Stimulated activated effector memory CD8-positive, alpha-beta T cell treated with anti-CD3 and anti-CD28 coated beads, Interleukin-12 subunit alpha, Interleukin-12 subunit beta, amount 100 ng/mL, for 72 hours (primary cell): ENCODE results near the gene CLBA1.
"Not testable (repeated sequence)": the region's sequence is repeated elsewhere in the genome, so short reads cannot be mapped to it uniquely, and the experiment has no call there.

Experiments used
- ATAC-seq: fragments of 150-1000 bp; cut with Tn5 transposase; 2 replicates; pipeline ENCODE4 v1.10.0; 2021
- DNase-seq, 2 donors: peaks; one replicate each; pipeline ENCODE4 v3.0.0; 2021 to 2022; ENCODE audit warnings: low spot score in 2 of 2
- H3K27ac Mint-ChIP-seq: one replicate; pipeline ENCODE4 v1.8.0; 2022; ENCODE audit warnings: mild to moderate bottlenecking, mixed read lengths
- H3K36me3 Mint-ChIP-seq: one replicate; pipeline ENCODE4 v1.8.0; 2022; ENCODE audit warnings: mild to moderate bottlenecking, mixed read lengths
- H3K4me1 Mint-ChIP-seq: one replicate; pipeline ENCODE4 v1.8.0; 2022; ENCODE audit warnings: mixed read lengths
- H3K4me3 Mint-ChIP-seq: one replicate; pipeline ENCODE4 v1.8.0; 2022; ENCODE audit warnings: mild to moderate bottlenecking, mixed read lengths
- H3K9me3 Mint-ChIP-seq: one replicate; pipeline ENCODE4 v1.8.0; 2022; ENCODE audit warnings: mixed read lengths

The CLBA1 gene

DNA sequence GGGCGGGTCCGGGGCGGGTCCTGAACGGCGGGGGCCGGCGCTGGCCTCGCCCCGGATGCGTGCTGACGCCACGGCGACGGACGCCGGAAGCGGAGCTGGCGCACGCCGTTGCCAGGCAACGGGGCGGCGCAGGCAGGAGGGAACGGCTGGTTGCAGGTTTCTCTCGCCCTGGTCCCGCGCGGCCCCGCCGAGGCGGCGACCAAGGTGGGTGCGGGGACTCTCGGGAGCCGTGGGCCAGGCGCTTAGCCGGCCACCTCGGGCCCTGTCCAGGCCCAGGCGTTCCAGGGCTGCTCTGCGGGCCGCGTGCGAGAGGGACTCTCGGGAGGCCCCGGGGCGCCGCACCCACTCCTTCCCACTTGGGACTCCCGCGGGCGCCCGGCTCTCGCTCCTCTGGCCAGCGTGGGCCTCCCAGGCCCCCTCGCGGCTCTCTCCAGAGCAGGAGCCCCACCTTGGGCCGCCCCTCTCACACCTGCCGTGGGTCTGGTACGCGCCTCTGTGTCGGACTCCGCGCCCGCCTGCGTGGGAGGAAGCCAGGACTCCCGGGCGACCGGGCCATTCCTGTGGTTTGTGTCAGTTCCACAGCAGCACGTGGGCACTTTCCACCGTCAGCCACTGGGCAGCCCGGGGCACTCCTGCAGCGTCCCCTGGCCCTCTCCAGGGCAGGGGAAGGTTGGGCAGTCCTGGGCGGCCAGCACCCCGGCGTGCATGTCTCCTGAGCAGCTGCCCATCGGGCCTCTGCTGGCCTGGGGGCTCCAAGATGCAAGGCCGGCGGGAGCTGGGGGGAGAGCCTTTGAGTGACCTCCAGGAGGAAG lies at the start of gene CLBA1:
Gene CLBA1, plus strand, starts transcription at position 114 of the 812 bp plus-strand sequence. Its CDS starts 644 bp downstream, at position 758.
- no peaks in the 10 kb centered on the region for H3K9me3 Mint-ChIP-seq
- H3K4me1 Mint-ChIP-seq: peaks cover 13% of the 10 kb centered on the region
- peak within 1 kb of the TSS; percentile 65 for H3K4me3 Mint-ChIP-seq
- ATAC-seq: peak; percentile 96
- H3K27ac Mint-ChIP-seq: peak within 1 kb of the TSS; percentile 79
- H3K36me3 Mint-ChIP-seq: peaks cover 7% of the 10 kb centered on the region
- peak; percentile 82 to 91 for DNase-seq

DNA sequence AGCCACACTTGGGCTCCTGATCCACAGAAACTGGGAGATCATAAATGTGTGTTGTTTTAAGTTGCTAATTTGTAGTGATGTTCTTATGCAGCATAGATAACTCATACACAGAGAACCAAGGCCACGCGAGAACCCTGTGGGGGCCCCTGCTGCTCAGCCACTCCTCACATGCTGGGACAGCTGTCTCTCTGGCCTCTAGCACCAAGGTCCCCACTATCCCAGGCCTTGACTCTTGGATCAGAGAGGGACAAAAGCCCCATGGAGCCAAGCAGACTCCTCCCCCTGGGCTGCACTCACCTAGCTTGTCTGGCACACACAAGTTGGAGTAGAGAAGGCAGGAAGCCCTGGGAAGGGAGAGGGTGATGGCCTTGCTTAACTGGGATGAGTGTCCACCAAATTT lies 49.6 kb upstream of the CLBA1 start:
- ATAC-seq (no peak), DNase-seq (no peak)
- H3K4me3 Mint-ChIP-seq: no peak overlapping the region
- H3K4me1 Mint-ChIP-seq: no peaks in the 10 kb centered on the region
- no peak overlapping the region for H3K27ac Mint-ChIP-seq
- H3K36me3 Mint-ChIP-seq: no peaks in the 10 kb centered on the region
- H3K9me3 Mint-ChIP-seq: no peaks in the 10 kb centered on the region

DNA sequence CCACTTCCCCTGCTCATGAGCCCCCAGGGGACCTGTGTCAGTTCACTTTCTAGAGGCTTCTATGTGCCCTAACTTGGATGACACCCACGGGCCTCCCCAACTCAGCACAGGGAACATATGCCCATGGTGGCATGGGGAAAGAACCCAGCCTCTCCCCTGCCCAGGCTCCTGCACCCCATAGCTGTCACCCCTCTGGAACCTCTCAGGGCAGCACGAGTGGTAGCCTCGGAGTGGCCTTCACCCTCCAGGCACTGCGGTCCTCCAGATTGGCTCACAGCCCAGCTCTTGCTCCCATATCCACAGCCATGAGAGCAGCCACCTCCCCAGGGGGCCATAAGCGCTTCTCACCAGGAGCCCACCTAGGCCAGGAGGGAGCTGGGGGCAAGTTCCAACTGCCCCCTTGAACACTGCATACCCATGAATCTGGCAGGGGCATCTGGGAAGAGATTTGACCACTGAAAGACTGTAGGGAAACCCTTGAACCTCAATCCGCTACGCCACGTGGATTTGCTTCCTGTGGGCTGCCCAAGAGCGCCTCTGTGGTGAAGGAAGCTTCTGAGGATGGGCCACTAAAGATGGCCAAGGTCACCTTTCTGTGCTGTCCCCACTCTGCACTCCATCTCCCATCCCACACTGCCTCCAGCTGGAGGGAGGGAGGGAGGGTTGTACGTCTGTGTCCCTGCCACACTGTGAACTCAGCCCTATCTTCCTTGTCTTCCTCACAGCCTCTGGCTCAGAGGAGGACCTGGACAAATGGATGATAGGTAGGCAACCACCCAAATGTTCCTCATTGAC lies 49.0 kb upstream of the CLBA1 start:
- H3K36me3 Mint-ChIP-seq: no peaks in the 10 kb centered on the region
- no peaks in the 10 kb centered on the region for H3K9me3 Mint-ChIP-seq
- H3K4me3 Mint-ChIP-seq: no peak overlapping the region
- no peaks in the 10 kb centered on the region for H3K4me1 Mint-ChIP-seq
- ATAC-seq (no peak), DNase-seq (no peak)
- H3K27ac Mint-ChIP-seq: no peak overlapping the region

DNA sequence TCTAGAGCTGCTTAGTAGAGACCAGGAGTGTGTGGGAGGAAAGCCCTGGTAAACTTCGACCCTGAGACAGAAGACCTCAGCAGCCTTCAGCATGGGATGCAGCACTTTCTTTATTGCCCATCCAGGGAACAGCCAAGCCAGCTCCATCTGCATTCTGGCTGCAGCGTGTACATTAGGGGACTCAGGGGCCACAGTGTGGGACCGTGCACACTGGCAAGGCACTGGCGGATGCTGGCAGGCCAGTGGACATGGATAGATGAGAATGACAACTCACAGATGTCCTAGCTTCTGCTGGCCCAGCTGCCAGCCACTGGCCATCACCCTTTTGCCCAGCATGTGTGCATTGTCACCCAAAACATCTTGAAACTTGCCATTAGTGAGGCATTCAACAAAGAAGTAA lies 48.4 kb upstream of the CLBA1 start:
- no peak overlapping the region for H3K4me3 Mint-ChIP-seq
- no peaks in the 10 kb centered on the region for H3K36me3 Mint-ChIP-seq
- H3K27ac Mint-ChIP-seq: no peak overlapping the region
- no peaks in the 10 kb centered on the region for H3K9me3 Mint-ChIP-seq
- ATAC-seq (no peak), DNase-seq (no peak)
- no peaks in the 10 kb centered on the region for H3K4me1 Mint-ChIP-seq

DNA sequence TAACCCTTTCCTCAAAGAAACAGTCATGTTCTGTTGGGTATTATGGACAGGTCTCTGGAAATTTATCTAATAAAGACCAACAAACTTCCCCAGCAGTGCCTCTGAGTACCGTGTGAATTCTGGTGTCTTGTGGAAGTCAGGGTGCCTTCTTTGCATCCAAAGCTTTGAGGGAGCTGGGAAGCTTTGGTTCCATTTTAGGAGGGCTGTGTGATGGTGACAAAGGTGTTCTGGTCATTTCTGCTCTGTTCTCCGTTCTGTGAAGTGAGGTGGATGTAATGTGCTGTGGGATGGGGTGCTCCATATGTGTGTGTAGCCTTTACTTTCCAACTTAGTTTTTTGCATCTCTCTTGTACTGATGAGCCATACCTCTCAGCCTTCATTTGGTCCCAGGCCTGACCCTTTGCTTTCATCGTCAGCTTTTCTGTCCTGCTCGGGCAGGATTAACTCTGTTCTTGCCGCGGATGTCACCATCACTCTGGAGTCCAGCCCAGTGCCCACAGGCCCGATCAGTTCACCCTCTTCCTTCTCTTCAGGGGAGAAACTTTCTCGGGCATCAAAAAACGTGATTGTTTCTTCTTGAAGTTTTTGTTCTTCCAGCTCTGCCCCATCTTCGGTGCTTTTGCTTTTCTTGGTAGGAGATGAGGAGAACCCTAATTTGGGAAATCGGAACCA lies 47.8 kb upstream of the CLBA1 start:
- no peak overlapping the region for H3K27ac Mint-ChIP-seq
- no peaks in the 10 kb centered on the region for H3K36me3 Mint-ChIP-seq
- DNase-seq (no peak), ATAC-seq (no peak)
- no peaks in the 10 kb centered on the region for H3K9me3 Mint-ChIP-seq
- no peak overlapping the region for H3K4me3 Mint-ChIP-seq
- H3K4me1 Mint-ChIP-seq: no peaks in the 10 kb centered on the region

DNA sequence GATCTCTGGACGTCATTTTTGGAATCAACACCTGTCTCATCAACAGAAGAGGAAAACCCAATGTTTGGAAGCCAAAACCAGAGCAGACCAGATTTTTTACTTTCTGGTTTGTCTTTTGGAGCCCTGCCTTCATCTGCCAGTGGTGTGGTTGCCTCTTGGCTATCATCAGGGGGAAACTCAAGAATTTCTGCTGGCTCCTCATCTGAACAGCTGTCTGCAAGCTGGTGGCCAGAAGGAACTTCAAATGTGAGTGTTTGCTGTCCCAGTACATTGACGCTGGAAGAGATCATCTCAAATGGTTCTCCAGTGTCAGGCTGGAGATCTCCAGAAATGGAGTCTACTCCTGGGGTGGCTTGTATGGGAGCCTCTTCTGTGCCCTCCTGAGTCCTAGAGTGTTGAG lies 47.2 kb upstream of the CLBA1 start:
- H3K4me1 Mint-ChIP-seq: no peaks in the 10 kb centered on the region
- no peak overlapping the region for H3K27ac Mint-ChIP-seq
- no peak for DNase-seq
- no peak for ATAC-seq
- no peaks in the 10 kb centered on the region for H3K36me3 Mint-ChIP-seq
- H3K9me3 Mint-ChIP-seq: no peaks in the 10 kb centered on the region
- no peak overlapping the region for H3K4me3 Mint-ChIP-seq

DNA sequence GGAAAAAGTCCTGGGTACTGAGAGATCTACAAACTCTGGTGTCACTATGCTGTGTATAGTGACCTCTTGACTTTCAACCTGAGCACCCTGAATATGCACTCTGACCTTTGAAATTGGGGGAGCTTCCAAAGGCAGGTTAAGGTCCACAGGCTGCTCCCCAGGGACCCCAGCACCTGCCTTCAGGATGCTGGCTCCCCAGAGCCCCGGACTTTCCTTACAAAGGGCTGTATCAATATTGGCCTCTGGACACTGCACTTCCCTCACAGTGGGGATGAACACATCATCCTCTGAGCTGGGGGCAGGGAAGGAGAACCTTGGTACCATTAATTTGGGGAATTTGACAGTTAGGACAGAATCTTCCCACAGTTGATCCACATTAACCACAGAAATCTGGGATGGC lies 46.6 kb upstream of the CLBA1 start:
- no peak for ATAC-seq
- Mint-ChIP-seq H3K9me3 (no peaks in the 10 kb centered on the region), H3K4me3 (no peak overlapping the region)

DNA sequence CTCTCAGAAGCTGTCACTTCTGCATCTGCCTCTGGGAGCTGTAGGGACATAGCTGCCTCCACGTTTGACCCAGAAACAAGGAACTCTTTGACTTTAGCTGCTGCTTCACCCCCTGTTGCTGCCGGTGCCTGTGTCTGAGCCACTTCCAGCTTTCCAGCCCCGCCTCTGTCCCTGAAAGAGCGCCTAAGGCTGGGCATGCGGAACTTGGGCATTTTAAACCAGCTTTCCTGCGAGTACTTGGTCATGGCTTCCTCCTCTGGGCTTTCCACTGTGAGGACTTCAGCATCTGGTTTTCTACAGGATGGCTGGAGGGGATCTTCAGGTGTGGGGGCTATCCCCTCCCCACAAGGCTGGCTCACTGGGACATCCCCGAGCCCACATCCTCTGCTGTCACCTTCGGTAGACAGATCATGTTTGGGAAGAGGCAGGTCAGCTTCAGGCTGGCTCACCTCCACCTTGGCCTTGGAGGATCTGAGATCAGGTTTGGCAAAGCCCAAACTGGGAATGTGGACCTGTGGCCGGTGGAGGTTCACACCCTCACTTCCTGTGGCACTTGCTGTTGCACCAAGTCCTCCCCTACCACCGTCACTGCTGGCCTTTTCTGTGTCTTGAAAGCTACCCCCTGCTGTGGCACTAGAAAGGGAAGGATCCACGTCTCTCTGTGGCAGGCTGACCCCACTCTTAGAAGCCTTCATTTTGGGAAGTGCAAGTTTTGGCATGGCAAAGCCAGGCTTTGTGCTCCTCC lies 45.8 kb upstream of the CLBA1 start:
- no peaks in the 10 kb centered on the region for H3K9me3 Mint-ChIP-seq

More for the DNA sequence above, 46.6 kb upstream of the CLBA1 start:
- Mint-ChIP-seq H3K27ac (no peak overlapping the region), H3K4me1 (no peaks in the 10 kb centered on the region), H3K36me3 (no peaks in the 10 kb centered on the region)
- no peak for DNase-seq

DNA sequence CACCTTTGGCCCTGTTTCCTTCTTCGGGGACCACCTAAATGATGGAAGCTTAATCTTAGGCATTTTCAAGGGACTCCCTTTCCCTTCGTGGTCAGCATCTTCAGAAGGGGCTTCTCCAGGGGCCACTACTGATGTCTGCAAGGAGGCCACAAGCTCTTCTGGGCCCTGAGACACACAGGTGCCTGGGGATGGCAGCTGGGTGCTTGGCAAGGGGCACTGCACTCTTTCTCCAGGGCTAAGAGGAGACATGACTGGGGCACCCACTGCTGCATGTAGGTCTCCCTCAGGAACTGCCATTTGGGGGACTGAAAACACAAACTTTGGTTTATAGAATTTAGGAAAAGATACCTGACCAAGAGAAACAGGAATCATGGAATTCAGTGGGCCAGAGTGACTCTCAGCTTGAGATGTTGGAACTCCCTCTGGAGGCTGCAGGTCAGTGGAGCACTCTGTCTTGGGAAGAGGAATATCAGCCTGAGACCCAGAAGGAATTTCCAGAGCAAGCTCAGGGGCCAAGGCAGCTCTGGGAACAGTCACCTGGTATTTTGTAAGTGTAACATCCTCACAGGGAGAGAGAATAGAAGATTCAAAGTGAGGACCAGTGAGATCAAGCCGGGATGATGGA lies 45.0 kb upstream of the CLBA1 start:
- peak overlapping the region; percentile 23 for H3K27ac Mint-ChIP-seq
- ATAC-seq (no peak), DNase-seq (no peak)
- no peaks in the 10 kb centered on the region for H3K36me3 Mint-ChIP-seq
- no peaks in the 10 kb centered on the region for H3K4me1 Mint-ChIP-seq
- H3K9me3 Mint-ChIP-seq: no peaks in the 10 kb centered on the region
- no peak overlapping the region for H3K4me3 Mint-ChIP-seq

More for the DNA sequence above, 45.8 kb upstream of the CLBA1 start:
- Mint-ChIP-seq H3K27ac (peak overlapping the region; percentile 23), H3K4me3 (no peak overlapping the region), H3K36me3 (no peaks in the 10 kb centered on the region), H3K4me1 (no peaks in the 10 kb centered on the region)
- DNase-seq: no peak
- ATAC-seq: peak; percentile 38

DNA sequence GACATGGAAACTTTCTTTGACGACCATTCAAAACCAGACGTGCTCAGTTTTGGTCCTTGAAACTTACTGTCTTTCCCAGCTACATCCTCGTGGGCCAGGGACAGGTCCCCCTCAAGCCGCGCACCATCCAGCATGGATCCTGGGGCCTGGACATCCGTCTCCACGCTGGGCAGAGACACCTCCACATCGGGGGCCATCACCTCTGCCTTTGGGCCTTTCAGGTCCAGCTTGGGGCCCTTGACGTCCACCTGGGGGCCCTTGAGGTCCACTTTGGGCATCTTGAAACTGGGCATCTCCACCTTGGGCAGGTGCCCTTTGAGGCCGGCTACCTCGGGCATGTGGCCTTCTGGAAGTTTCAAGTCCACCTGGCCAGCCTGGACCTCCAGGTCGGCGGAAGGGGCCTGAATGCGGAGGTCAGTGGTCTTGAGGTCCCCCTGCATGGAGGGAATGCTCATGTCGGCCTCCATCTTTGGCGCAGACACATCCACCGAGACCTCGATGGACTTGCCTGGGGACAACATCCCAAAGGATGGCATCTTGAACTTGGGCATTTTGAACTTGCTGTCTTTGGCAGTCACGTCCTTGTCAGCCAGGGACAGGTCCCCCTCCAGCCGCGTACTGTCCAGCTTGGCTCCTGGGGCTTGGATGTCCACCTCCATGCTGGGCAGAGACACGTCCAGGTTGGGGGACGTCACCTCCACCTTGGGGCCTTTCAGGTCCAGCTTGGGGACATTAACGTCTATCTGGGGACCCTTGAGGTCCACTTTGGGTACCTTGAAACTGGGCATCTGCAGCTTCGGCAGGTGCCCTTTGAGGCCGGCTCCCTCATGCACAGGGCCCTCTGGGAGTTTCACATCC lies 43.9 kb upstream of the CLBA1 start:
- ATAC-seq (no peak), DNase-seq (no peak)
- Mint-ChIP-seq H3K9me3 (no peaks in the 10 kb centered on the region), H3K4me1 (no peaks in the 10 kb centered on the region), H3K36me3 (no peaks in the 10 kb centered on the region), H3K4me3 (no peak overlapping the region), H3K27ac (no peak overlapping the region)

DNA sequence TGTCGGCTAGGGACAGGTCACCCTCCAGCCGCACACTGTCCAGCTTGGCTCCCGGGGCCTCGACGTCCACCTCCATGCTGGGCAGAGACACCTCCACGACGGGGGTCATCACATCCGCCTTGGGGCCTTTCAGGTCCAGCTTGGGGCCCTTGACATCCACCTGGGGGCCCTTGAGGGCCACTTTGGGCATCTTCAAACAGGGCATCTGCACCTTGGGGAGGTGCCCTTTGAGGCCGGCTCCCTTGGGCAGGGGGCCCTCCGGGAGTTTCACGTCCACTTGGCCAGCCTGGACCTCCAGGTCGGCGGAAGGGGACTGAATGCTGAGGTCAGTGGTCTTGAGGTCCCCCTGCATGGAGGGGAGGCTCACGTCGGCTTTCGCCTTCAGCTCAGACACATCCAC lies 43.0 kb upstream of the CLBA1 start:
- H3K9me3 Mint-ChIP-seq: no peaks in the 10 kb centered on the region
- no peak overlapping the region for H3K27ac Mint-ChIP-seq

DNA sequence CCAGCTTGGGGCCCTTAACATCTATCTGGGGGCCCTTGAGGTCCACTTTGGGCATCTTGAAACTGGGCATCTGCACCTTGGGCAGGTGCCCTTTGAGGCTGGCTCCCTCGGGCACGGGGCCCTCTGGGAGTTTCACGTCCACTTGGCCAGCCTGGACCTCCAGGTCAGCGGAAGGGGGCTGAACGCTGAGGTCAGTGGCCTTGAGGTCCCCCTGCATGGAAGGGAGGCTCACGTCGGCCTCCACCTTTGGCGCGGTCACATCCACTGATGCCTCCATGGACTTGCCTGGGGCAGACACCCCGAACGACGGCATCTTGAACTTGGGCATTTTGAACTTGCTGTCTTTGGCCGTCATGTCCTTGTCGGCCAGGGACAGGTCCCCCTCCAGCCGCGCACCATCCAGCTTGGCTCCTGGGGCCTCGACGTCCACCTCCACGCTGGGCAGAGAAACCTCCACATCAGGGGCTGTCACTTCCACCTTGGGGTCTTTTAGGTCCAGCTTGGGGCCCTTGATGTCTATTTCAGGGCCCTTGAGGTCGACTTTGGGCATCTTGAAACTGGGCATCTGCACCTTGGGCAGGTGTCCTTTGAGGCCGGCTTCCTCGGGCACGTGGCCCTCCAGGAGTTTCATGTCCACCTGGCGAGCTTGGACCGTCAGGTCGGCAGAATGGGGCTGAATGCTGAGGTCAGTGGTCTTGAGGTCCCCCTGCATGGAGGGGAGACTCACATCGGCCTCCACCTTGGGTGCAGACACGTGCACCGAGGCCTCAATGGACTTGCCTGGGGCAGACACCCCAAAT lies 42.2 kb upstream of the CLBA1 start:
- not testable (repeated sequence) for ATAC-seq, H3K4me1 Mint-ChIP-seq, H3K27ac Mint-ChIP-seq, DNase-seq, H3K9me3 Mint-ChIP-seq, H3K4me3 Mint-ChIP-seq, H3K36me3 Mint-ChIP-seq

More for the DNA sequence above, 43.0 kb upstream of the CLBA1 start:
- Mint-ChIP-seq H3K36me3 (no peaks in the 10 kb centered on the region), H3K4me1 (no peaks in the 10 kb centered on the region), H3K4me3 (no peak overlapping the region)
- ATAC-seq (no peak), DNase-seq (no peak)

DNA sequence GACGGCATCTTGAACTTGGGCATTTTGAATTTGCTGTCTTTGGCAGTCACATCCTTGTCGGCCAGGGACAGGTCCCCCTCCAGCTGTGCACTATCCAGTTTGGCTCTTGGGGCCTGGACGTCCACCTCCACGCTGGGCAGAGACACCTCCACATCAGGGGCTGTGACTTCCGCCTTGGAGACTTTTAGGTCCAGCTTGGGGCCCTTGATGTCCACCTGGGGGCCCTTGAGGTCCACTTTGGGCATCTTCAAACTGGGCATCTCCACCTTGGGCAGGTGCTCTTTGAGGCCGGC lies 41.6 kb upstream of the CLBA1 start:
- not testable (repeated sequence) for H3K4me3 Mint-ChIP-seq, H3K9me3 Mint-ChIP-seq, DNase-seq, H3K36me3 Mint-ChIP-seq, ATAC-seq, H3K27ac Mint-ChIP-seq, H3K4me1 Mint-ChIP-seq
